Spleen (tissue), 7 donors: ENCODE results near the gene MAPKAP1.

ENCODE experiments used
- POLR2AphosphoS5 ChIP-seq, 3 donors: sonication (generic); formaldehyde crosslinking; IDR thresholded peaks; one replicate each; pipeline ENCODE4 v1.5.1; 2017; ENCODE audit warnings: antibody characterized with exemption in 3 of 3
- TF ChIP-seq, protein P1 (sequence below), 11 experiments: fragments of 200-600 bp in 7 of 11; fragments of 450-650 bp in 4 of 11; sonication (generic) in 4 of 11; IDR thresholded peaks in 8 of 11; conservative IDR thresholded peaks in 3 of 11; 1 replicate in 7 of 11; 2 replicates in 4 of 11; pipeline versions ENCODE4 v1.4.0 to v1.8.0; 2016 to 2021; ENCODE audit warnings: antibody characterized with exemption in 11 of 11, inconsistent platforms in 4 of 11, mild to moderate bottlenecking in 1 of 11
- donor health status: DM: no; HTN: no; CAD: no; lungs with moderate emphysema.
- donor health status: DM: no; HTN: no; CAD: no.
- donor health status: DM: no; HTN: no; CAD: no.

- TF ChIP-seq, protein P1, sequence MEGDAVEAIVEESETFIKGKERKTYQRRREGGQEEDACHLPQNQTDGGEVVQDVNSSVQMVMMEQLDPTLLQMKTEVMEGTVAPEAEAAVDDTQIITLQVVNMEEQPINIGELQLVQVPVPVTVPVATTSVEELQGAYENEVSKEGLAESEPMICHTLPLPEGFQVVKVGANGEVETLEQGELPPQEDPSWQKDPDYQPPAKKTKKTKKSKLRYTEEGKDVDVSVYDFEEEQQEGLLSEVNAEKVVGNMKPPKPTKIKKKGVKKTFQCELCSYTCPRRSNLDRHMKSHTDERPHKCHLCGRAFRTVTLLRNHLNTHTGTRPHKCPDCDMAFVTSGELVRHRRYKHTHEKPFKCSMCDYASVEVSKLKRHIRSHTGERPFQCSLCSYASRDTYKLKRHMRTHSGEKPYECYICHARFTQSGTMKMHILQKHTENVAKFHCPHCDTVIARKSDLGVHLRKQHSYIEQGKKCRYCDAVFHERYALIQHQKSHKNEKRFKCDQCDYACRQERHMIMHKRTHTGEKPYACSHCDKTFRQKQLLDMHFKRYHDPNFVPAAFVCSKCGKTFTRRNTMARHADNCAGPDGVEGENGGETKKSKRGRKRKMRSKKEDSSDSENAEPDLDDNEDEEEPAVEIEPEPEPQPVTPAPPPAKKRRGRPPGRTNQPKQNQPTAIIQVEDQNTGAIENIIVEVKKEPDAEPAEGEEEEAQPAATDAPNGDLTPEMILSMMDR (IDR thresholded peaks at IDR 0.05 in 8 of 11, conservative IDR thresholded peaks at IDR 0.05 in 3 of 11), result no peak
- no peak for TF ChIP-seq POLR2AphosphoS5 (IDR thresholded peaks at IDR 0.05)
Measured at GRCh38 chr9:125517577-125517976, 189.4 kb downstream of the MAPKAP1 start.
